Midbrain (tissue), 1 donor: ENCODE measurements around the gene WASHC2A.
"Not testable (repeated sequence)": the region's sequence is repeated elsewhere in the genome, so short reads cannot be mapped to it uniquely, and the experiment has no call there.

Source experiments
- DNase-seq: peaks from one replicate; lab custom pipeline; 2025; lab: John Stamatoyannopoulos, UW

WASHC2A gene, protein sequence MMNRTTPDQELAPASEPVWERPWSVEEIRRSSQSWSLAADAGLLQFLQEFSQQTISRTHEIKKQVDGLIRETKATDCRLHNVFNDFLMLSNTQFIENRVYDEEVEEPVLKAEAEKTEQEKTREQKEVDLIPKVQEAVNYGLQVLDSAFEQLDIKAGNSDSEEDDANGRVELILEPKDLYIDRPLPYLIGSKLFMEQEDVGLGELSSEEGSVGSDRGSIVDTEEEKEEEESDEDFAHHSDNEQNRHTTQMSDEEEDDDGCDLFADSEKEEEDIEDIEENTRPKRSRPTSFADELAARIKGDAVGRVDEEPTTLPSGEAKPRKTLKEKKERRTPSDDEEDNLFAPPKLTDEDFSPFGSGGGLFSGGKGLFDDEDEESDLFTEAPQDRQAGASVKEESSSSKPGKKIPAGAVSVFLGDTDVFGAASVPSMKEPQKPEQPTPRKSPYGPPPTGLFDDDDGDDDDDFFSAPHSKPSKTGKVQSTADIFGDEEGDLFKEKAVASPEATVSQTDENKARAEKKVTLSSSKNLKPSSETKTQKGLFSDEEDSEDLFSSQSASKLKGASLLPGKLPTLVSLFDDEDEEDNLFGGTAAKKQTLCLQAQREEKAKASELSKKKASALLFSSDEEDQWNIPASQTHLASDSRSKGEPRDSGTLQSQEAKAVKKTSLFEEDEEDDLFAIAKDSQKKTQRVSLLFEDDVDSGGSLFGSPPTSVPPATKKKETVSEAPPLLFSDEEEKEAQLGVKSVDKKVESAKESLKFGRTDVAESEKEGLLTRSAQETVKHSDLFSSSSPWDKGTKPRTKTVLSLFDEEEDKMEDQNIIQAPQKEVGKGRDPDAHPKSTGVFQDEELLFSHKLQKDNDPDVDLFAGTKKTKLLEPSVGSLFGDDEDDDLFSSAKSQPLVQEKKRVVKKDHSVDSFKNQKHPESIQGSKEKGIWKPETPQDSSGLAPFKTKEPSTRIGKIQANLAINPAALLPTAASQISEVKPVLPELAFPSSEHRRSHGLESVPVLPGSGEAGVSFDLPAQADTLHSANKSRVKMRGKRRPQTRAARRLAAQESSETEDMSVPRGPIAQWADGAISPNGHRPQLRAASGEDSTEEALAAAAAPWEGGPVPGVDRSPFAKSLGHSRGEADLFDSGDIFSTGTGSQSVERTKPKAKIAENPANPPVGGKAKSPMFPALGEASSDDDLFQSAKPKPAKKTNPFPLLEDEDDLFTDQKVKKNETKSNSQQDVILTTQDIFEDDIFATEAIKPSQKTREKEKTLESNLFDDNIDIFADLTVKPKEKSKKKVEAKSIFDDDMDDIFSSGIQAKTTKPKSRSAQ (N-terminal part only)

DNA sequence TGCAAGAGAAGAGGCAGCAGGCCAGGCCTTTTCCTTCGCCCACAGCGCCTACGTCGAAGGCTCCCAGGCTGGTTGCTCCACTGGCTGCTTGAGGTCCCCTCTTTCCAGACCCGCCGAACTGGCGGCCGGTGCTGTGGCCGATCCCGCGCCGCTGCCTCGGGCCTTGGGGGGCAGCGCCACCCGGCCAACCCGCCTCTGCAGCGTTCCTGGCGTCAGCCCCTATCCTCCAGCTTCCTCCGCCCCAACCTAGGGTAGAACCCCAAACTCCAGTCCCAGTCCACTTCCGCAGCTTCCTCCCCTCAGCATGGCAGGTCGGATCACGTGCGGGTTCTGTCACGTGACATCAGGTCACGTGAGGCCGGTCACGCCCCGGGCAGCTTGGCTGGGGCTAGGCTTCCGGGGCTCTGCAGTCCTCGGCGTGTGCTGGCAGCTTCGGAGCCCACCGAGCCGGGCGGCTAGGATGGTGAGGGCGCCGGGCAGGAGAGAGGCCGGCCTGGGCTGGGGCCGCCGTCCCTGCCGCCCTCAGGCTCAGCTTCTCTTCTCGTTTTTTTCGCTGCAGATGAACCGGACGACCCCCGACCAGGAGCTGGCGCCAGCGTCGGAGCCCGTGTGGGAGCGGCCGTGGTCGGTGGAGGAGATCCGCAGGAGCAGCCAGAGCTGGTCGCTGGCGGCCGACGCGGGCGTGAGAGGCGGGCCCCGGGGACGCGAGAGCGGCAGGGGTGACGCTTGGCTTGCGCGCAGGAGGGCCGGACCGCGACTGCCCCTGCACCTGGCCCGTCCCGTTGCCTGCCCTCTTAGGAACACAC lies at the start of gene WASHC2A:
Gene WASHC2A, plus strand, starts transcription at position 409 of the 806 bp plus-strand sequence. Its CDS starts 52 bp downstream, at position 461.
- DNase-seq, result peak; percentile 91

DNA sequence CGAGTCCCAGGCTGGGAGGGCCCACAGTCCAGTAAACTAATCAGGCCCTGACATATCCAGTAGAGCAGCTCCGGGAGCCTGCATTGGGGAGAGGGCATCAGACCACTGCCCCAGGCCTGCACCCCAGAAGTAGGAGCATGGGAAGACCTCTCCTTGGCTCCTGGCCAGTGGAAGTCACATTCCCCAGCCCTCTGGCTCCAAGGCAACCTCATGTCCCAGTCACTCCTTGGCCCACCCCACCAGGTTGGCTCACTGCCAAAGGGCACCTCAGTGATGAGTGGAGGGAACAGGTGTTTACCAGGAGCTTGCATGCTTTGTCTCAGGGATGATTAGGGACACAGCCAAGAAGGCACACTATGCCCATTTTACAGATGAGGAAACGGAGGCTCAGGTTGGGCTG lies 48.5 kb upstream of the WASHC2A start:
- DNase-seq, result not testable (repeated sequence)

DNA sequence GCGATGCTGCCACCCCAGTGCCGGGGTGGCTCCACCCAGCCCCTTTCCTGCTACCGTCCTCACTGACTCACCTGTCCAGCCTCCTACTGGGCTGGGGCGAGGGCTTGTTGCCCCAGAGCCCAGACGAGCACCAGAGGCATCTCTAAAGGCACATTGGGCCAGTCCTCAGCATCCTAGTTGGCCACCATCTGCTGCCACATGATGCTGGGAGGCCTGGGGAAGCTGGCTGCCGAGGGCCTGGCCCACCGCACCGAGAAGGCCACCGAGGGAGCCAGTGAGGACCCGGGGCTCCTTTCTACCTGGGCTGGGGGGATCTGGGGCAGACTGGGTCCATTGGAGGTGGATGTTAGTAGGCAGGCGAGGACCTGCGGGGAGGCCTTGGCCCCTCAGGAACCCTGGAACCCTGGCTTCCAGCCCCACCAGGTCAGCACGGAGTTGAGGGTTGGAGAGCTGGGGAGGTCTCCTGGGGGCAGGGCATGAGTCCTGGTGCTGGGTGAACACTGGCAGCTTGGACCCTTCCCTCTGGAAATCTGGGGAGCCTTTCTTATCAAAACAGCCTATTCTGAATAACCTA lies 47.2 kb upstream of the WASHC2A start:
- DNase-seq, result not testable (repeated sequence)

DNA sequence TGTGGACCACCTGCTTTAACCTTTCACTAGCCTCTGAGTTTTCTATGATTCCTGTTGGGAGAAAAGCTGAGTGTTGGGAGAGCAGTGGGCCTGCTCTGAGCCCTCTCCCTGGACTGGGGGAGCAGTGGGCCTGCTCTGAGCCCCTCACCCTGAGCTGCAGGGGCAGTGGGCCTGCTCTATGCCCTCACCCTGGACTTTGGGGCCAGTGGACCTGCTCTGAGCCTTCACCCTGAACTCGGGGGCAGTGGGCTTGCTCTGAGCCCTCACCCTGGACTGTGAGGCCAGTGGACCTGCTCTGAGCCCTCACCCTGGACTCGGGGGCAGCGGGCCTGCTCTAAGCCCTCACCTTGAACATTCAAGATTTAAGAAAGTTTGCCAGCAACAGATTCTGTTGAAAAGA lies 46.1 kb upstream of the WASHC2A start:
- no peak for DNase-seq

DNA sequence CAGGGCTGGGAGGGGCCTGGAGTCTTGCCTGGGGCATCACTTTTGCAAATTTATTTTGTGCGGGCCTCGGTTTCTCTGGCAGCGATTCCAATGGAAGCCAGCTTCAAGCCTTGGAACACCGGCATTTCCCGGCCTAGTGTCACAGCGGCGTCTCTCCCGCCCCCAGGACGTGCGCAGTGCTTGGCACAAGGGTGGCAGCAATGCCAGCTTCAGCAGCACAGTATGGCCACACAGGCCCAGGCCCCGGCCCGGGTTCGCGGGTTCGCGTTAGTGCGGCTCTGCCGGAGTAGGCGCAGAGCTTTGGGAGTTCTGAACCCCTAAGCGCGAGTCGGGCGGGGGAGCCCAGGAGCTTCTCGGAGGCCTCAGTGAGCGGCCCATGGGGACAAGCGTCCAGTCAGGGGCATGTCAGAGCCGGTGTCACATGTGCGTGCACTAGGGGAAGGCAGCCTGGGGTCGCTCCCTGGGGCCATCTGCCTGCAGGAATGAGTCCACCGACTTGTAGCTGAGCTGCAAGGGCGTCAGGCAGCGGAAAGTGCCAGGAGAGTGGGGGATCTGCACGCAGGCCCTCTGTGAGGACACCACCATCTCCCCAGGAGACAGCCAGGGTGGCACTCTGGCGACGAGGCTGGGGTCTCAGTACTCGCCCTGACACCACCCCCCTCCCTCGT lies 42.9 kb upstream of the WASHC2A start:
- not testable (repeated sequence) for DNase-seq

DNA sequence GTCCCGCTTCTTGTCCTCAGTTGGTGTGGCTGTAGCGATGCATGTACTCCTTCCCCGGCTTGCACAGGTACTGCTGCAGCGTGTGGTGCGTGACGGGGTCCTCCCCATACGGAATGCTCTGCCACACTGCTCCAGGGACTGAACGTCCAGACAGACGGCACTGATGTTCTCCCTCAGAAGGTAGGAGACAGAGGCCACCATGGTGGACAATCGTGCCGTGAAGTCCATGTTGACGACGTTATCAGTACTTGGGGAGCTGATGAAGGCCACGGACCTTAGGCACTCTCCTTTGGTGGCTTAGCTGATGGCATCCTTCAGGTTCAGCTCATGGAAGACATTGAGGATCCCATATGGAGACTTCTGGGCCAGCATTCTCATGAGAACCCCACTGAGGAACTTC lies 42.1 kb upstream of the WASHC2A start:
- no peak for DNase-seq

DNA sequence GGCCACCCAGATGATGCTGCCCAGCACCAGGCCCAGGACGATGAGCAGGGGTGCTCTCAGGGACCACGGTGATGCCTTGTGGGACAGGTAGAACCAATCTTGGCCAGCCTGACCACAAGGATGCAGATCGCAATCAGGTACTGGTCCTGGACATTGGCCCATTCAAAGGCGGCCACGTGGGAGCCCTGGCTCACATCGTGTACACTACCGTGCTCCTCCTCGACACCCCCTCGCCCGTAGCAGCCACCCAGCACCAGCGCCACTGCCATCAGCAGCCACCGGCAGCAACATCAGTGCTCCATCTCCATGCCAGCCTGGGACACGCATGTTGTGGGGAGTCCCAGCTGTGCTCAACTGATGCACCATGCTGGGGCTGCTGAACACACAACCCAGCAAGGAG lies 40.6 kb upstream of the WASHC2A start:
- DNase-seq, result no peak

DNA sequence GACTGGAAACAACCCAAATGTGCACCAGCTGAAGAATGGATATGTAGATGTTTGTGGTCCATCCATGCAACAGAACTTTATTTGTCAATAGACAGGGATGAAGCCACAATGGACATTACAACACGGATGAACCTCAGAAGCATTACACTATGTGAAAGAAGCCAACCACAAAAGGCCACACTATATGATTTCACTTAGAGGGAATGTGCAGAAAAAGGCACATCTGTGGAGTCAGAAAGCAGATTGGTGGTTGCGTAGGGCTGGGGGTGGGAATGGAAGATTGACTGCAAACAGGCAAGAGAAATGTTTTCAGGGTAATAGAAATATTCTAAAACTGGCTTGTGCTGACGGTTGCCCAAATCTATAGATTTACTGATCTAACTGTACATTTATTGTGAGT lies 34.3 kb upstream of the WASHC2A start:
- no peak for DNase-seq

DNA sequence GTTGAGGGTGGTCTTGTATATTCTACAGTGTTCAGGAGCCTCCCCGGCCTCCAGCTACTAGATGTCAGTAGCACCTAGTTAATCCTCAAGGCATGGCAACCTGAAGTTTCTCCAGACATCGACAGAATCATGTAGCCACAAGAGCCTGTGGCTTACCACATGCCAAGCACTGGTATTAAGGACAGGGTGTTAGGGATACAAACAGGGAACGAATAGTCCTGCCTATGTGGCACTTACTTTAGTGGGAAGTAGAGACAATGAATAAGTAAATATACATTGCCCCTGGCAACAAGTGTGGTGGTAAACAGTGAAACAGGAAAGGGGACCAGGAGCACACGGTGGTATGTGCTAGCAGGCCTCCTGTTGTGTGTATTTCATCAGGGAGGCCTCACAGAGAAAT lies 32.4 kb upstream of the WASHC2A start:
- not testable (repeated sequence) for DNase-seq

DNA sequence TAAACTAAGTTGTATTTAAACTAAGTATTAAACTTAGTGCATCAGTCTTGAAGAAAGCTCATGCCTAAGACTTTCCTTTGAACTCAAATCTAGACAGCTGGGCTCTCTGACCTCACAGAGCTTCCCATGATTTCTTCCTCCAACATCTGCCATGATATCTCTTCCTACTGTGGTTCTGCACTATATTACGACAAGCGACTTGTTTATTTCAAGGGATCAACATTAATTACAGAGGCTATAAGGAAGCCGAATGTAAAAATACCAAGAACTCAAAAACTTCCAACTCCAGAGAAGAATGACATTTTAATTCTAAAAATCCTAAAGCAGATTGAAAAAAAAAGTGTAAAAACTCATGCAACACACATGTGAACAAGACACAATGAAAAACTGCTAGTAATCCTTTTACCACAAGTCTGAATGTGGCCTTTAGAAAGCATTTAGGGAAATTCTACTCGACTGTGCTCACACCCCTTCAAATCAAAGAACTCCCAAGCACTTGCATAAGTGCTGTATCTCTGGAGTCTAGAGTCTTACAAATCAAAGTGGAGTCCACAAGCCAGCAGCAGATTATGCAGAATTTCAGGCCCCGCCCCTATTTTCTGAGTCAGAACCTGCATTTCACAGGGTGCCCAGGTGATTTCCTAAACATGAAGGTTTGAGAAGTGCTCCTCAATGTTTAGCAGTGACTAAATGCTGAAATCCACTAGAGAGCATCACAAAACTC lies 22.7 kb upstream of the WASHC2A start:
- DNase-seq, result no peak

DNA sequence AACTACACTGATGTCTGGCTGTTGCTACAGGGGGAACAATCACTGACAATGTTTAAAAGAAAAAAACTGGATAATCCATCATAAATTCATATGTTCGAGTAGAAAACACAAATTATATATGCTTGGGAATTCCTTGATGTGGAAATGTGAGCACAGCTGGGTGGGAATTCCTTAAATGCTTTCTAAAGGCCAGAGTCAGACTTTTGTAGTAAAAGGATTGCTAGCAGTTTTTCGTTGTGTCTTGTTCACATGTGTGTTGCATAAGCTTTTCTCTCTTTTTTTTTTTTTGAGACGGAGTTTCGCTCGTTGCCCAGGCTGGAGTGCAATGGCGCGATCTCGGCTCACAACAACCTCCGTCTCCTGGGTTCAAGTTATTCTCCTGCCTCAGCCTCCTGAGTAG lies 21.3 kb upstream of the WASHC2A start:
- not testable (repeated sequence) for DNase-seq

DNA sequence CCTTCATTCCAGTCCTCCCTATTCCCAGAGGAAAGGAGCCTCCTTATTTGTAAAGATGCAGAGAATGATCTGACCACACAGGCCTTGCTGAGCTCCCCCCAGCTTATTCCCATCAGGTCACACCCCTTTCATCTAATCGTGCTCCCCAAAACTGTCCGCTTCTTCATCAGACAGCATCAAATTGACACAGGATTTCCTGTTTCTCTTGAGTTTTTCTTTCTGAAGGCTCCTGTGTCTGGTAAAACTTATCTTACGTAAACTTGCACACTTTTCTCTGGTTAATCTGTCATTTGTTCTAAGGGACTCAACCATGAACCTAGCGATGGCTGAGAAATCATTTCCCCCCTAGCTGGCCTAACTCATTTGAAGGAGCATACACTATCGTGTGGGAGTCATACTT lies 20.2 kb upstream of the WASHC2A start:
- DNase-seq, result not testable (repeated sequence)

DNA sequence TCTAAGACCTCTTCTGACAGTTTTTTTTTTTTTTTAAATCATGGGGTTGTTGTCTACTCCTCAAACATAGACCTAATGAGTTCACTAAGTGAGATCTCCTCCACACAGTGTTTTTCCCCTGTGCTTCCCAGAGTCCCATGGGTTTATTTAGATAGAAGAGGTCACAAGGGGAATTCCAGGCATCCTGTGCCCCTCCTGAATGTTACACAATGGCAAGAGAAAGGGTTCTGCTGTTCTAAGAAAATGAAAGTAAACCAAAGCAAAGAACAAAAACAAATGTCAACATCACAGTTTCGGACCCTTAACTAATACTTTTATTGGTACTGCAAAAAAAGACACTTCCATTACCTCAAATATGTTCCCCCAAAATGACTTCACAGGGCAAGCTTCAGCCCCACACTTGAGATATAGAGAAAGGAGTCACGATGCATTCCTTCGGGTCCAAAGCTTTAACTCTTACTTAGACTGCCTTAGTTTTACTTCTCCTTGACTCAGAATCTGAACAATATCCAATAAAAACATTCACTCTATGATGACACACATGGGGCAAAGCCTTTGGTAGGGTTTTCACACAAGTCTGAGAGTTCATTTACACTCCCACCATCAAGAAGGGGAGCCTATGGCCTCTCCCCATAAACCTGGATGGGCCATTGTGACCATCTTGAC lies 15.6 kb upstream of the WASHC2A start:
- DNase-seq, result not testable (repeated sequence)

DNA sequence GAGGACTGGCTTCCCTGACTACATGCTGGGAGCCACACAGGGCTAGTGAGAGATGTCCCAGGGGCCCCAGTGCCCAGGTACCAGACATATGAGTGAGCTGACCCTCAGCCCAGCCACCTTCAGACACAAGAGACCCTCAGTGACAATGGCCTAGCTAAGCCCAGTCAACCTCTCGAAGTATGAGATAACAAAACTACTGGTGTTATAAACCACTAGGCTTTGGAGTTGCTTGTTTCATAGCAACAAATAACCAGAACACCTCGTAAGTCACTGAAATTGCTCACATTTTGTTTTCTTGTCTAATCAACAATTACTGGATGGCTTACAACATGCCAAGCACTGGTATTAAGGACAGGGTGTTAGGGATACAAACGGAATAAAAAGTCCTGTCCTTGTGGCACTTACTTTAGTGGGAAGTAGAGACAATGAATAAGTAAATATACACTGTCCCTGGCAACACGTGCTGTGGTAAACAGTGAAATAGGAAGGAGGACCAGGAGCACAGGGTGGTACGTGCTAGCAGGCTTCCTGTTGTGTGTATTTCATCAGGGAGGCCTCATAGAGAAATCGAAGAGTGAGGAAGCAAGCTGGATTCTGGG lies 14.9 kb upstream of the WASHC2A start:
- DNase-seq, result not testable (repeated sequence)

DNA sequence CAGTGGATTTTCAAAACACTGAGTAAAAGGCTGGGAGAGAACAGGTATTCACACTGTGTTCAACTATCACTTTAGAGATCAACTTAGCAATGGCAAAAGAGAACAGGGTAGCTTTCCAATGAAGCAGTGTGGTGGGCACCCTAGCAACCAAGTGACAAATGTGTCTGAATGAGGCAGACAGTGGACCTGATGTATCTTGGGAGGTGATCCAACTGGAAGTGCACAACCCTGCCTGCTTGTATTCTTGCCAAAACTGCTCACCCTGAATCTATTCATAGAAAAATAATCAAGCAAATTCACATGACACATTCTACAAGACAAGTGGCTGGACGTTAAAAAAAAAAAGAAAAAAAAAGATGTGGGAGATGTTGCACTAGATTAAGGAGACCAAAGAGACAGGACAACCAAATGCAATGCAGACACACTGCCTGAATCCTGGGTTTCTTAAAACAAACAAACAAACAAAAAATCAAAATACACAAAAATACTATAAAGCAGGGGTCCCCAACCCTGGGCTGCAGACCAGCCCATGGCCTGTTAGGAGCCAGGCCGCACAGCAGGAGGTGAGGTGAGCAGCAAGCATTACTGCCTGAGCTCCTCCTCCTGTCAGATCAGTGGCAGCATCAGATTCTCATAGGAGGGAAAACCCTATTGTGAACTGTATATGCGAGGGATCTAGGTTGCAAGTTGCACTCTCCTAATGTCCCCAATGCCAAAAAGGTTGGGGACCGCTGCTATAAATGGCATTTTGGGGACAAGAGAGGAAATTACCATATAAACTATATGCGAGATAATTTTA lies 12.1 kb upstream of the WASHC2A start:
- DNase-seq, result not testable (repeated sequence)

DNA sequence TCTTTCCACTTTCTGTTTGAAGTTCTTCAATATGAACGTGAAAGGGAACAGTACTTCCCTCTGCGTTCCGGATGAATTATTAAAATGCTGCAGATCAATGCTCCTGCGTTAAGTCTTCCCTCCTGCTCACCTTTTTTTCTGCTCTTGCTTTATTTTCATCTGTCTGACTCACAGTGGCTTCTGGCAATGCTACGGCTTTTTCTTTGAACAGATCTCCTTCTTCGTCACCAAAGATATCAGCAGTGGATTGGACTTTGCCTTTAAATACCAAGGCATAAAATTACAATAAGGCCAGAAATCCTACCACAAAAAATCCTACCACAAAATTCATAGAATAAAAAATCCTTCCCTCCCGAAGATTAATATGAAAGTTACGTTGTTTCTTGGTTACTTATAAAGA lies 11.1 kb upstream of the WASHC2A start:
- DNase-seq, result not testable (repeated sequence)

DNA sequence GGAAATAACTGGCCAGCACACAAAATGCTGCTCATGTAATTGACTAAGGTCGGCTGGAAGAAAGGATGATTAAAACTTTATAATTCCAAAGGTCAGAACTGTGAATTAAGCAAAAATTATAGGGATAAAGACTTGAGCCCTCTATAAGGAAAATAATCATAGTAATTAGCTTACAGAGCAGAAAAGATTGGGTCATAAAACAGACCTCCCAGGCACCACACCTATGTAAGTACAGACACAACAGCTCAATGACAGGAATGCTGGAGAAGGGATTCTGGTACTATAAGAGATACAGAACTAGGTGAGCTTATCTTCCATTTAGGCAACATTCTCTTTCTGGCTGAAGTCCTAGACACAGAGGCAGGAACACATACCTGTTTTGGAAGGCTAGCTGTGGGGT lies 9.0 kb upstream of the WASHC2A start:
- not testable (repeated sequence) for DNase-seq

DNA sequence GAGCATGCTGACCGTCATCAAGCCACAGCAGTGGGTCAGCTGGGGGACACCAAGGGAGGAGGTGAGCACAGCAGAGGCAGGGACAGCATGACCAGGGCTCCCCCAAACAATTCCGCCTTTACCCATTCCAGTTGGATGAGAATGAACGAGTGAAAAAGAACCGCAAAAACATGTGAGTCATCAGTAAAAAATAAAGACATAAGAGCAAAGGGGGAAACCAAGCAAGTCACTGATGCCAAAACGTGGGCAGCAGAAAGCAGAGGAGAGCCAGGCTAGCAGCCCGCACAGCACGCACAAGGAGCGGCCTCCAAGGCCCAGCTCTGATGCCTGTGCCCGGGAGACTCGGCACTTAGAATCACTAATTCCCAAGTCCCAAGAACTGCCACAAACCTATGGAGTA lies 7.8 kb upstream of the WASHC2A start:
- not testable (repeated sequence) for DNase-seq
